Fibroblast of gingiva (primary cell): ENCODE data around the gene STK40.
A peak's percentile ranks its signal among the peaks of the same experiment; 100 is the strongest.

Source experiments
- DNase-seq: peaks from one replicate; pipeline ENCODE4 v3.0.0-alpha.2; 2011; ENCODE audit warnings: low read depth

Gene STK40

GRCh38 chr1:36385410-36386264 is at the start of gene STK40:
STK40 (minus strand) TSS chr1:36385924; CDS start chr1:36361332, 24,592 bp downstream.
- DNase-seq: peak; percentile 99

- DNase-seq: no peak
These were observed 47.4 kb upstream of the STK40 start for GRCh38 chr1:36433102-36433501.

GRCh38 chr1:36432616-36433015 is 46.9 kb upstream of the STK40 start:
- no peak for DNase-seq

GRCh38 chr1:36425791-36426190 is 40.1 kb upstream of the STK40 start:
- no peak for DNase-seq

GRCh38 chr1:36421649-36422048 is 35.9 kb upstream of the STK40 start:
- DNase-seq: no peak

- peak; percentile 71 for DNase-seq
These were observed 35.2 kb upstream of the STK40 start for GRCh38 chr1:36420836-36421317.

GRCh38 chr1:36420409-36420808 is 34.7 kb upstream of the STK40 start:
- DNase-seq: peak; percentile 81

GRCh38 chr1:36419569-36419968 is 33.8 kb upstream of the STK40 start:
- DNase-seq: peak; percentile 44

- DNase-seq: no peak
These were observed 33.4 kb upstream of the STK40 start for GRCh38 chr1:36419140-36419539.

- DNase-seq: no peak
These were observed 32.2 kb upstream of the STK40 start for GRCh38 chr1:36417931-36418330.

- no peak for DNase-seq
These were observed 30.1 kb upstream of the STK40 start for GRCh38 chr1:36415661-36416326.

- DNase-seq: no peak
These were observed 28.7 kb upstream of the STK40 start for GRCh38 chr1:36414384-36414783.

- no peak for DNase-seq
These were observed 26.2 kb upstream of the STK40 start for GRCh38 chr1:36411674-36412648.

GRCh38 chr1:36408479-36408878 is 22.8 kb upstream of the STK40 start:
- DNase-seq: no peak

GRCh38 chr1:36406440-36406839 is 20.7 kb upstream of the STK40 start:
- no peak for DNase-seq

- DNase-seq: no peak
These were observed 16.8 kb upstream of the STK40 start for GRCh38 chr1:36402504-36402890.

- no peak for DNase-seq
These were observed 16.1 kb upstream of the STK40 start for GRCh38 chr1:36401602-36402503.

GRCh38 chr1:36400825-36401601 is 15.3 kb upstream of the STK40 start:
- peak; percentile 82 for DNase-seq

- DNase-seq: no peak
These were observed 14.7 kb upstream of the STK40 start for GRCh38 chr1:36400514-36400824.

GRCh38 chr1:36398370-36398977 is 12.8 kb upstream of the STK40 start:
- DNase-seq: no peak
